Neutrophil (primary cell): ENCODE measurements around the gene OR2T35.

Experiments used
- H3K27ac ChIP-seq: fragments of 200-600 bp; sonication (generic); 2 replicates; pipeline ENCODE4 v1.5.1; 2016; ENCODE audit warnings: mild to moderate bottlenecking, moderate library complexity
- H3K27me3 ChIP-seq: fragments of 200-600 bp; sonication (generic); 2 replicates; pipeline ENCODE4 v1.6.0; 2016; ENCODE audit warnings: mild to moderate bottlenecking
- H3K36me3 ChIP-seq: fragments of 200-600 bp; sonication (generic); 2 replicates; pipeline ENCODE4 v1.5.1; 2017
- H3K4me1 ChIP-seq, 2 experiments: fragments of 200-600 bp in 1 of 2; sonication (generic) in 1 of 2; 1 replicate in 1 of 2; 2 replicates in 1 of 2; pipeline versions ENCODE4 v1.5.1 to v1.6.1; 2013 to 2016; ENCODE audit warnings: low read depth in 1 of 2, low read length in 1 of 2, mild to moderate bottlenecking in 1 of 2, moderate library complexity in 1 of 2; ENCODE audit not compliant: control insufficient read depth in 1 of 2, insufficient read depth in 1 of 2
- H3K4me3 ChIP-seq, 2 experiments: fragments of 200-600 bp in 1 of 2; sonication (generic) in 1 of 2; 1 replicate in 1 of 2; 2 replicates in 1 of 2; pipeline ENCODE4 v1.5.1; 2013 to 2016; ENCODE audit warnings: low read depth in 1 of 2, low read length in 1 of 2, mild to moderate bottlenecking in 1 of 2, moderate library complexity in 1 of 2
- H3K9me3 ChIP-seq: fragments of 200-600 bp; sonication (generic); 2 replicates; pipeline ENCODE4 v1.5.1; 2016
- CTCF ChIP-seq: fragments of 200-600 bp; sonication (generic); IDR thresholded peaks from 2 replicates; pipeline ENCODE4 v1.5.1; 2016; ENCODE audit warnings: antibody characterized with exemption

OR2T35 gene

GRCh38 chr1:248621770-248622169, 23.3 kb downstream of the OR2T35 start:
- no peaks in the 10 kb centered on the region for H3K9me3 ChIP-seq
- H3K4me1 ChIP-seq, result no peaks in the 10 kb centered on the region
- TF ChIP-seq CTCF, result no peak
- no peak overlapping the region for H3K27ac ChIP-seq
- H3K4me3 ChIP-seq, result no peak overlapping the region
- no peaks in the 10 kb centered on the region for H3K36me3 ChIP-seq
- no peaks in the 10 kb centered on the region for H3K27me3 ChIP-seq

- no peak overlapping the region for H3K27ac ChIP-seq
- H3K9me3 ChIP-seq, result no peaks in the 10 kb centered on the region
These were observed 26.2 kb downstream of the OR2T35 start for GRCh38 chr1:248618878-248619277.

GRCh38 chr1:248618119-248618518, 27.0 kb downstream of the OR2T35 start:
- Histone ChIP-seq H3K4me3 (no peak overlapping the region), H3K27me3 (no peaks in the 10 kb centered on the region), H3K9me3 (no peaks in the 10 kb centered on the region), H3K4me1 (no peaks in the 10 kb centered on the region), H3K36me3 (no peaks in the 10 kb centered on the region), H3K27ac (no peak overlapping the region)
- TF ChIP-seq CTCF, result no peak

More at GRCh38 chr1:248618878-248619277, 26.2 kb downstream of the OR2T35 start:
- H3K4me1 ChIP-seq, result no peaks in the 10 kb centered on the region
- TF ChIP-seq CTCF, result no peak
- no peaks in the 10 kb centered on the region for H3K27me3 ChIP-seq
- no peak overlapping the region for H3K4me3 ChIP-seq
- H3K36me3 ChIP-seq, result no peaks in the 10 kb centered on the region

GRCh38 chr1:248613742-248614141, 31.3 kb downstream of the OR2T35 start:
- Histone ChIP-seq H3K27ac (no peak overlapping the region), H3K4me3 (no peak overlapping the region), H3K4me1 (no peaks in the 10 kb centered on the region), H3K27me3 (no peaks in the 10 kb centered on the region), H3K9me3 (no peaks in the 10 kb centered on the region), H3K36me3 (no peaks in the 10 kb centered on the region)
- no peak for TF ChIP-seq CTCF

GRCh38 chr1:248611883-248612414, 33.1 kb downstream of the OR2T35 start:
- no peak for TF ChIP-seq CTCF
- H3K9me3 ChIP-seq, result no peaks in the 10 kb centered on the region
- no peaks in the 10 kb centered on the region for H3K27me3 ChIP-seq
- H3K4me1 ChIP-seq, result no peaks in the 10 kb centered on the region
- no peaks in the 10 kb centered on the region for H3K36me3 ChIP-seq
- no peak overlapping the region for H3K27ac ChIP-seq
- no peak overlapping the region for H3K4me3 ChIP-seq

- Histone ChIP-seq H3K4me3 (no peak overlapping the region), H3K4me1 (no peaks in the 10 kb centered on the region), H3K27me3 (no peaks in the 10 kb centered on the region), H3K9me3 (no peaks in the 10 kb centered on the region), H3K27ac (no peak overlapping the region), H3K36me3 (no peaks in the 10 kb centered on the region)
- TF ChIP-seq CTCF, result no peak
These were observed 34.8 kb downstream of the OR2T35 start for GRCh38 chr1:248610301-248610700.
